Mammary epithelial cell (primary cell): ENCODE data around the gene ATP8B4.

Experiments
- EZH2 ChIP-seq: IDR thresholded peaks from 2 replicates; pipeline ENCODE4 v1.6.1; 2012; ENCODE audit warnings: low read length, inconsistent platforms, borderline replicate concordance
- TF ChIP-seq, protein P1 (sequence below), 2 donors: IDR thresholded peaks in 1 of 2; conservative IDR thresholded peaks in 1 of 2; 2 replicates each; pipeline ENCODE4 v1.5.1; 2011 to 2012; ENCODE audit warnings: inconsistent platforms in 2 of 2, low read length in 2 of 2, mild to moderate bottlenecking in 2 of 2, control low read depth in 1 of 2, low read depth in 1 of 2; ENCODE audit not compliant: insufficient read depth in 1 of 2; ENCODE audit errors: extremely low read depth in 1 of 2

DNA sequence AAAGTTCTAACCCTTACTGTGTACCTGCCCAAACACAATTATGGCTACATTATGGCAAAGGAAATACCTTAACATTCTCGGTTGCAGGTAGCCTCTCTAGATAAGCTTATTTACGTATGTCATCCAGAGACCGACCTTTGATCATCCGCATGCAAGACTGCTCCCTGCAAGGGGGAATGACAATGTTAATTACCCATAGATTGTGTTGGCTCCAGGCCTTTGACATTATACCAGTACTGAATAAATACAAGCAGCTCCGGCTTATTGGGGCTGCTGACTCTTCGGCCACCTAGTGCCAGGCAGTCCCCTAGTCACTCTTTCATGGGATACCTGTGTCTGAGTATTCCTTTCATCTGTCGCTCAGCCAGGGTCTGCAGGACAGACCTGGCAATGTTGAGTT lies 274.6 kb downstream of the ATP8B4 start:
- TF ChIP-seq, protein P1, sequence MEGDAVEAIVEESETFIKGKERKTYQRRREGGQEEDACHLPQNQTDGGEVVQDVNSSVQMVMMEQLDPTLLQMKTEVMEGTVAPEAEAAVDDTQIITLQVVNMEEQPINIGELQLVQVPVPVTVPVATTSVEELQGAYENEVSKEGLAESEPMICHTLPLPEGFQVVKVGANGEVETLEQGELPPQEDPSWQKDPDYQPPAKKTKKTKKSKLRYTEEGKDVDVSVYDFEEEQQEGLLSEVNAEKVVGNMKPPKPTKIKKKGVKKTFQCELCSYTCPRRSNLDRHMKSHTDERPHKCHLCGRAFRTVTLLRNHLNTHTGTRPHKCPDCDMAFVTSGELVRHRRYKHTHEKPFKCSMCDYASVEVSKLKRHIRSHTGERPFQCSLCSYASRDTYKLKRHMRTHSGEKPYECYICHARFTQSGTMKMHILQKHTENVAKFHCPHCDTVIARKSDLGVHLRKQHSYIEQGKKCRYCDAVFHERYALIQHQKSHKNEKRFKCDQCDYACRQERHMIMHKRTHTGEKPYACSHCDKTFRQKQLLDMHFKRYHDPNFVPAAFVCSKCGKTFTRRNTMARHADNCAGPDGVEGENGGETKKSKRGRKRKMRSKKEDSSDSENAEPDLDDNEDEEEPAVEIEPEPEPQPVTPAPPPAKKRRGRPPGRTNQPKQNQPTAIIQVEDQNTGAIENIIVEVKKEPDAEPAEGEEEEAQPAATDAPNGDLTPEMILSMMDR (conservative IDR thresholded peaks at IDR 0.05 in 1 of 2, IDR thresholded peaks at IDR 0.05 in 1 of 2; ENCODE audit: extremely low read depth in 1 of 2, insufficient read depth in 1 of 2, low read depth in 1 of 2, low read length in 2 of 2) = no peak
- no peak for TF ChIP-seq EZH2
